DMS153 (cell line): Measurements from ENCODE around the gene LFNG.
A peak's percentile ranks its signal among the peaks of the same experiment; 100 is the strongest.

ENCODE experiments used
- DNase-seq: peaks from one replicate; lab custom pipeline; 2025; lab: John Stamatoyannopoulos, UW

The LFNG gene

DNA sequence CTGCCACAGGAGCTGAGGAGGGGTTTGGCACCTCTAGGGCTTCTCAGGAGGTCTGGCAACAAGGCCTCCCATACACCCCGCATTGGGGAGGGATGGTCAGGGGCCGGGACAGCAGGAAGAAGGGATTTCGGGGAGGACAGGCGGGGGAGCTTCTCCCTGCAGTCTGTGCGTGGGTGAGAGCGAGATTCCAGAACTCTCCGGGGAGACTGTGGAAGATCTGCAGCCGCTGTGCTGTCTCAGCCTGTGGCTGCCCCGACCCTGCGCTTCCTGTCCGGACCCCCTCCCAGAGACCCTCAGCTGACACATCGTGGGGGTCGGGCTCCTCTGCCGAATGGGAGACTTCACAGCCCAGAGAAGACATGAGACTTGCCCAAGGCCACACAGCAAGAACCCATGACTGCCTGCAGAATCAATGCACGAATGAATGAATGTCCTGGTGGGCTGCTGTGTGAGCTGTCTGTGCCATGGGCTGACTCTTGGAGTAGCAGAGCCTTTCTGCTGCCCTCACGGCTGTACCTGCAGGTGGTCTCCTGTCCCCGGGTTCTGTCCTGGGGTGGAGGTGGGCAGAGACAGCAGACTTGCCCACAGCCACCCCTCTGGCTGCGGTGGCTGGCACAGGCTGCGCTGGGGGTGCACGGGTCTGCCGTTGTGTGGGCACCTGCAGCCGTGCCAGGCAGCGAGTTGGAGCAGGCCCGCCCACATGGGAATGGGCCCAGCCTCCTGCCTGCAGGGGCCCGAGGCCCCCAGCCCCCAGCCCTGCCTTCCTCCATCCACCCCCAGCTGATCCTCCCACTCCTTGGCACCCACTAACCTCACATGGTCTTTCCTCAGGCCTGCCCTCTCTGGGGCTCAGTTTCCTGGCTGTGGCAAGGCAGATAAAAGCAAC lies 16.3 kb upstream of the LFNG start:
- no peak for DNase-seq

DNA sequence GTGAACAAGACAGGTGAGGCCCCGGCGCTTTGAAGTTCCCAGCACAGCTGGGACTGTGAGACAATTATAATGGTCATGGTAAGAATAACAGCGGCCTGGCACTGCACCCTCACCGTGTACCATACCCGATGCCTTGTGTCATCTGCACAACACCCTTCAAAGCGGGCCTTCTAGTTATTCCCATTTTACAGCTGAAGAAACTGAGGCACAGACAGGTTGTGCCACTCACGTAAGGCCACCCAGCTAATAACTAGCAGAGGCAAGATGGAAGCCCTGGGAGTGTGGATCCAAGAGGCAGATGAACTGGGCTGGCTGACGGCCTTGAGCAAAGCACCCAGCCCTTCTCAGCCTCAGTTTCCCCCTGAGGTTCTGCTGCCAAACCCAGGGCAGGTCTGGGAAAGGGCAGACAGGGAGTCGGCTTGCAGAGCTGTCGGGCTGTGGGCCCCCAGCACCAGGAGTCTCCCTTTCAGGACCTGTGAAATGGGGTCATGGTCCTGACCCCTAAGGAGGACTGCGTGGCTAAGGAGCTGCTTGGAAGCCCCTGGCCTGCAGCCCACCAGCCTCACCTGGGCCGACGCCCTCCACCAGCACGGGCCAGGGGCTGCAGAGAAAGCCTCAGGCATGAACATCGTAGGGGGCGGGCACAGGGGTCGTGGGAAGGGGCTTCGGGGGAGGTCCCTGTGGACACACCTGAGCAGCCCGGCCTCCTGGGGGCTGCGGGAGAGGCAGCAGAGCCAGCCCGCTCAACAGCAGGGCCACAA lies 15.3 kb upstream of the LFNG start:
- no peak for DNase-seq

DNA sequence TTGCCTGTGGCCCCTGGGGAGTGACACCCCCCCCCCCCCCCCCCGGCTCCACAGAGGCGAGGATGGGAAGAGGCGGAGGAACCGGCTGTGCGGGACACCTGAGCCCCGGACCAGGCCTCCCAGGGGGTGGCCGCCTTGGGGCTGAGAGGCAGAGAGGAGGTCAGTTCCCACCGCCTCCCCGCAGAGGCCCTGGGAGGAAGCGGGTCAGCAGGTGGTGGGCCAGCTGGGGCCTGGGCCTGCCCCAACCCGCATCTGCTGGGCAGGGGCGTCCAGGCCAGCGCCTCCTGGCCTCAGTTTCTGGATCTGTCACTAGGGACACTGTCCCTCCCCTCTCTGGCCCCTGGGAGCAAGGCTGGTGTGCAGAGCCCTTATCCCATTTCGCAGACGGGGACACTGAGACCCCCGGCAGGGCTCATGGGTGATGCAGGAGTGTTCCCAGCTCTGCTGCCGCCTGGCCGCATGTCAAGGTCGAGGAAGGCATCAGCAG lies 14.6 kb upstream of the LFNG start:
- DNase-seq, result no peak

DNA sequence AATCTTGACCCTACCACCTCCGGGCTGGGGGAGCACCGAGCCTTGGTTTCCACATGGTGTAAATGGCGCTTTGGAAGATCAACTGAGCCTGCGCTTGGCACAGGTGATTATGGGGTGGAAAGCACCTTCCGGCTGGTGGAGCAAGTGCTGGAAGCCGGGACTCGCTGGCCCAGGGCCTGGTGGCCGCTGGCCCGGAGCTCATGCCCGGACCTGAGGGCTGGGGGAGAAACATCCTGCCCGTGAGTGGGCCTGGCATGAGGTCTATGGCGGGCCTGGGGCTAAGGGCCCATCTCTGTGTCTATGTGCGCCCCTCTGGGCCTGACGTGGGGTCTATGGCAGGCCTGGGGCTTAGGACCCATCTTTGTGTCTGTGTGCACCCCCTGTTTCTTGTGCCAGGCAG lies 14.2 kb upstream of the LFNG start:
- no peak for DNase-seq

DNA sequence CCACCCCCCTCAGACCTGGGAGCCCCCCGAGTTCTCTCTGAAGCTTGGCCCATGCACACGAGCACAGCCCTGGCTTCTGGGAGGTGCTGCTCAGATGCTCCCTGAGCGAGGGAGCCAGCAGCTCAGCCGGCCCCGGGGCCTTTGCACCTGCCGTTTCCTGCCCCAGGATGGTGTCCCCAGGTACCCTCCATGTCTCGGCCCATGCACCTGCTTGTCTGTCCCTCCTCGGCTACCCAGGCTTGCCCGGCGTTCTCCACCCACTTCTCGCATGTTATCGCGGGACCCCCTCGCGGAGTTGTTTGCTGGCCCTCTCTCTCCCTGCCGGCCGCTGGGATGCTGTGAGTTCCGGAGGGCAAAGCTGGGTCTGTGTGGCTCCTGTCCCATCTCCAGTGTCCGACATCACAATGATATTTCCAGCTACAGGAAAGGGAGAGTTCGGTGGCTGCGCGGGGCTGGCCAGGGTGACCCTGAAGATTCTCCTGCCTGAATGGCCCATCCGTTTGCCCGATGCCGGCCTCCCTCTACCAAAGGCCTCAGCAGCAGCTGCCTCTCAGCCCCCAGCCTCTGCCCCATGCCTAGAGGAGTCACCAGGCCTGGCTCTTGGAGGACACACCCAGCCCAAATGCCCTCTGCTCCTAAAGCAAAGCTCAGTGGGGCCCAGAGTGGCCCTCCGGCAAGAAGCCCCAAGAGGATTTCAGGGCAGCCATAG lies 12.2 kb upstream of the LFNG start:
- no peak for DNase-seq

- no peak for DNase-seq
Observed at GRCh38 chr7:2507917-2508306, 11.7 kb upstream of the LFNG start.

DNA sequence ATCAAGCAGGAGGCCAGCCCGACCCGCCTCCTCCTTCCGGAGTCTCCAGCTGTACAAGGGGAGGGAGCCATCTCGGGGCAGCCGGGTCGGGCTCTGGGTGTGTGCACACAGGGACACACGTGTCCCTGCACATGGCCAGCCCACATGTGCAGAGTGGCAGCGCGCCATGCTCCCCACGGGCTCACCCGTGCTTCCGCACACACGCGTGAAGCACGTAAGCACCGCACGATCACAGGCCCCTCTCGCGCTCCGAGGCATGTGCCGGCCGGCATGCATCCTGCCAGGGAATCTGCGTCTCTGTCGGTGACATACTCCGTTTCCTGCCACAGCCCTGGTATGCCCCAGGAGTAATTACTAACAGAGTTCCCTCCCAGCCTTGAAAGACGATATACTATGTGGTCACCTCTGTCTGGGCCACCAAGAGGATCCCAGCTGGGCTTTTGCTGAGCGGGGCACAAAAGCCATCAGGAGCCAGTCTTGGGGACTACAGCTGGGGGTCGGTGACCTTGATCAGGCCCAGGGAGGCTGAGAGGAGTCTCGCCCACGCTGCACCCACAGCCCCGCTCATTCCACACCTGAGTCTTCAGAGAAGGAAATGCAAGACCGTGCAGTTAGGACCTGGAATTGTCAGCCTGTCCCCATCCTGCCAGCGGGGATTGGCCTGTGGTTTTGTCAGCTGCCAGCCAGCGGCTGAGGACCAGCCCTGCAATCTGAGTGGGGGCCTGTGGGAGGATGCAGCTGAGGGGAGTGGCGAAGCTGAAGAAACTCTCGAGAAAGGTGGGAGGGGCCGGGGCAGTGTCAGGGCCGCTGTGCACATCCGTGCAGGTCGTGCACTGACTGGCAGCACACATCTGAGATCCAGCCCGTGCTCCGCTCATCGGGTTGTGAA lies 11.0 kb upstream of the LFNG start:
- DNase-seq, result peak; percentile 85

DNA sequence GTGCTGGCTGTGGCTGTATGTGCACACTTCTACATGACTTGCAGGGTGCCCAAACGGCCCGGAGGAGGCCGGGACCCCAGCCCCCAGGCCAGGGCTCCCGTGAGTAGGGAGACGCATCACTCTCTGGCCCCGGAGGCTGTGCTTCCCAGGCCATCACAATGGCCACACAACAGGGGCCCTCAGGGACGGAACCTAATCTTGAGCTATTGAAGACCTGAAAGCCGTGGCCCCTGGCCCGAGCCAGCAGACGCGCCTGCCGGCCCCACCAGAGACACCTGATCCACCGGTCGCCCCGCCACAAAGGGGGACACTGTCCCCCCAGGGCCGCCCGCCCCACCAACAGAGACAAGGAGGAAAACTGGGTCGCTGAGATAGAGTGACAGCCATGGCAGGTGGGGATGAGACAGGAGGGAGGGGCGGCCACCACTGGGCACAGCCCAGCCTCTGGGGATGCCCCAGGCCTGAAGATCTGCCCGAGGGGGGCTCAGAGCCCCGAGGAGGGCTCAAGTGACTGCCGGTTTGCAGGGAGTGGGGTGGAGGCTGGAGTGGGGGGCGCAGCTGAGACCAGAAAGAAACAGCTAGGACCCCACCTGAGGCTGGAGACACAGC lies 10.2 kb upstream of the LFNG start:
- DNase-seq, result no peak

- DNase-seq, result no peak
Observed at GRCh38 chr7:2510130-2510776, 9.3 kb upstream of the LFNG start.

DNA sequence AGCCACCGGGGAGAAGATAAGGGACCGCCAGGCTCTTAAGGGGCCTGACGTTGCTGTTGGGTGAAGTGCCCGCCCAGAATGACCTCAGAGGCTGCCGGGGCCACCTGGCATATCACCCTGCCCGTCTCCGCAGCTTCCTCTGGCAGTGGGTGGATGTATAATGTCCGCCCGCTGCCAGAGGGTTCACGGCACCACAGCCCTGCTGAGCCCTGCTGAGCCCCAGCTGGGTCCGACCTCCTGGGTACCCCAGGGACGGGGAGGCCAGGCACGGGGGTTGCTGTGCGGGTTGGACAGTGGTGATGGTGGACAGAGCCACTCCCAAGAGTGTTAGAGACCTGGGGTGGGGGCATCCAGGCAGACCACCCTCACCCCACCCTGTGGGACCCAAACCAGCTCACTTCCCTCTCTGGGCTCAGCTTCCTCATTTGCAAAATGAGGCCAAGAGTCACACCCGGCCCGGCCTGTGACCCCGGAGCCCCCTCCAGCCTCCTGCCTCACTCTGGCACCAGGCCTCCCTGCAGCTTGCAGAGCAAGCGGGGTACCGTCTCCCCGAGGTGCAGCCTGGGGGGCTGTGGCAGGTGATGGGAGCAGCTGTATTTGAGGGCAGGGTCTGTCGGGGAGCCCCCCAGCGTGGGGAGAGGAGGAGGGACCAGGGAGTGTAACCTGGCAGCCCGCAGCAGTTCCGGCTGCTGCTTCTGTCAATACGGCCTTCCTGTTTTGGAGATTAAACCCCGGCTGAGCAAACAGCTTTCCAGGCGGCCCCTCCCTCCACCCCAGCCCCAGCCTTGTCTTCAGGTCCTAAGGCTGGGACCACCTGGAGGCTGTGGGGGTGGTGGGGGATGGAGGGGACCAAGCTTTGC lies 8.4 kb upstream of the LFNG start:
- peak; percentile 81 for DNase-seq

- no peak for DNase-seq
Observed at GRCh38 chr7:2511769-2512168, 7.8 kb upstream of the LFNG start.

DNA sequence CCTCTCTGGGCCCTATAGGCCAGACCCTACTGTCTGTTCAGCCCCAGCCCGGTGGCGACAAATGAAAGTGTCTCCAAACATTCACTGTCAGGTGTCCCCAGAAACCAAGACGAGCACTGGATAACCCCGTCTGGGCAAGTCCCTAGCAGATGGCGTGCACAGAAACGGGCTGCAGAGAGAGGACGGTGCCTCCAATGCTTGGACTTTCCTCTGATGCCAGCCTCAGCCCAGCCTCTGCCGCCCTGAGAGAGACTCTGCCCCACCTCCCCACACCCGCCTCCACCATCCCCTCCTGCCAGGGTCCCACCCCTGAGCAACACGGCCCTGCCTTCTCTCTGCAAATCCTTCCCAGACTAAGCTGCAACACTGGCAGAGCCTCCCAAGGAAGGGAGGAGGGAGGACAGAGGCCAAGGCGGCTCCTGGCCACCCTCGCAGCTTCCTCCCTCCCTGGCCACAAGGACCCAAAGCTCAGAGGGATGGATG lies 7.4 kb upstream of the LFNG start:
- DNase-seq, result peak; percentile 55

GRCh38 chr7:2512713-2513112 lies 6.9 kb upstream of the LFNG start:
- DNase-seq, result peak; percentile 46

GRCh38 chr7:2513702-2514101 lies 5.9 kb upstream of the LFNG start:
- DNase-seq, result no peak

- no peak for DNase-seq
Observed at GRCh38 chr7:2514473-2515423, 4.8 kb upstream of the LFNG start.

DNA sequence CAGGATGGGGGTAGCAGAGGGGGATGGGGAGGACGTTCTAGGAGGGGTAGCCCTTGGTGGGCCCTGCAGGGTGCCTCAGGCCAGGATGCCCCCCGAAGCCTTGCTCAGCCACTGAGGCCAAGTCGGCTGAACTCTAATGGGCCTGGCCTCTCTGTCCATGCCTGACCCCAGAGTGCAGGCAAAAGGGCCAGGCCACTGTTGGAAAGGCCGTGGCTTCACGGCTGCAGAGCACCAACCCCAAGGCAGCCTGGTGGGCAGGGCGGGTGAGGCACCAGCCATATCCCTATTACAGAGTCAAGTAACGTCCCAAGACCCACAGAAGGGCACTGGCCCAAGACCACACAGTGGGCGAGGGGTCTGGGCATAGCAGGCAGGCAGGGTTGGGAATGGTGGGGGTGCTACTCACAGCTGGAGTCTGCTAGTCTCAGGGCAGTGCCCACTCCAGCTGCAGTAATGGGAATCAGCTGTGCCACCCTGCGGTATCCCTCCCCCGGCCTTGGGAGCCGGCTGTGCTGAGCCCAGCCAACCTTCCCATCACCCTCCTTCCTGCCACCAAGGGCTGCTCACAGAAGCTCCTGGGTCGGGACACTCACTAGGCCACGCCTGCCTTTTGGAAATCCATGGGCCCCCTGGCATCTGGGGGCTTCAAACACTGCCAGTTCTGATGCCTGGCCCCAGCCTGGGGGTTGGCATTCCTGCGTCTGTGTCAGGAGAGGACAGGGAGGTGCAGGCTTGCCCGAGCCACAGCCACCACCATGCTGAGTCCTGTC lies 4.0 kb upstream of the LFNG start:
- DNase-seq, result no peak

DNA sequence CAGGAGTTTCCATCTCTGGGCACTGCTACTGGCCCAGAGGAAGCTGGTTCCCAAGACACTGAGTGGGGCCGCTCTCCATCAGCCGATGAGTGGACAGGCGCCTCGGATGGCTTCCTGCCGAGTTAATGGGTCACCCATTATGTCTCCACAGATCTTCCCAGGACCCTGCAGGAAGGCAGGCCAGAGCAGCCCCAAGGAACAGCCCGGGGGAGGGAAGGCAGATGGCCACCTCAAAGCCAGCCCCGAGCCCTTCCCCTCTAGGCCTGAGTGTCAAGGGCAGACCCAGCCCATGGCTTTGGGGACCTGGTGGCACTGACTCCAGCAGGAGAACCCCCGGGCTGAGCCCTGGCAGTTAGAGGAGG lies 3.4 kb upstream of the LFNG start:
- DNase-seq, result no peak

DNA sequence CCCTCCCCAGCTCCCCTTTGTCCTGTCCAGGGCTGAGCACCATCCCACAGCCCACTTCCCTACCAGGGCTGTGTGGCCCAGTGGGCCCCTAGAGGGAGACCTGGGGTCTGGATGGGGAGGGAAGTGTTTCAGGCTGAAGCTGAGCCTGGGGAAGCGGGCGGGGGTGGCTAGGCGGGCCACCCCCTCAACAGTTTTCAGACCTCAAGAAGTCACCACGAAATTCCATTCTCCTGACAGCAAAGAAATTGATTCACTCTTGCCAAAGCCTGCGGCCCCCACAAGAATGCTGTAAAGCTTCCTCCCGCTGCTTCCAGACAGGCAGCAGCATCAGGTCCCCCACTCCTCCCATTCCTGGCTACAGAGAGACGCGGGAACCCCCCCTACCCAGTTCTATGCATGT lies 2.5 kb upstream of the LFNG start:
- DNase-seq, result no peak
